ENCODE data around the gene CCDC126. TPM values are rescaled to one million over a fixed set of nuclear protein-coding genes. Genes with fewer than 3 reads are reported as not detected.

The CCDC126 gene
- total and polyA plus RNA-seq, 10 of the 15 experiments (the other 5 are each of a cell fraction or from before 2014, with no cell fraction given) = 10.9 to 49.9 (median 24.1) TPM

- in situ Hi-C loops (cut with MboI) (no loop called here), intact Hi-C loops (cut with micrococcal nuclease; ENCODE audit: unreplicated experiment) (no loop called here)
- Histone ChIP-seq H3K4me3 (no peak overlapping the region), H3K79me2 (ENCODE audit: control insufficient read depth, insufficient read depth, low read length) (no peaks in the 10 kb centered on the region), H3K27ac (ENCODE audit: control insufficient read depth, insufficient read depth) (no peak overlapping the region), H3K4me1 (ENCODE audit: control insufficient read depth, insufficient read depth, low read length) (no peaks in the 10 kb centered on the region), H3K9me3 (replicated peaks; ENCODE audit: control insufficient read depth, insufficient read depth, low read length) (peaks cover 7% of the 10 kb centered on the region; the same call in 2 of the 3 replicates), H3K36me3 (ENCODE audit: control insufficient read depth in 2 of 2, insufficient read depth in 2 of 2, low read length in 1 of 2) (no peaks in the 10 kb centered on the region), H4K20me1 (ENCODE audit: control insufficient read depth, insufficient read depth) (no peaks in the 10 kb centered on the region), H2AFZ (ENCODE audit: control insufficient read depth, low read depth, low read length) (no peak overlapping the region), H3K4me2 (ENCODE audit: control insufficient read depth, insufficient read depth) (no peak overlapping the region), H3K9ac (ENCODE audit: control insufficient read depth, insufficient read depth, low read length) (no peak overlapping the region), H3K27me3 (replicated peaks in 1 of 2; ENCODE audit: control insufficient read depth in 2 of 2, insufficient read depth in 2 of 2, low read length in 1 of 2) (no peaks in the 10 kb centered on the region)
- ChIA-PET RAD21 (ENCODE audit: unreplicated experiment) (interaction anchor here (1.6 kb wide), 1 partner anchor 10 kb away, joined by 4 read pairs; no protein-coding TSS in a partner anchor), SMC1A (ENCODE audit: uncharacterized antibody, unreplicated experiment) (interaction anchor here (1.0 kb wide), 2 partner anchors 36 to 104 kb away, joined by 3 to 4 read pairs; no protein-coding TSS in a partner anchor), POLR2A (no interaction called here), CTCF (no interaction called here)
- no peak for FAIRE-seq
- 44% methylated on average over 8 of the region's 8 CpGs for WGBS (ENCODE audit: insufficient coverage, insufficient replicate concordance, low lambda C conversion rate, missing lambda C conversion rate)
- no peak for ATAC-seq
- BruUV-seq (replicated peaks) = no TSS peak
- DNase-seq (ENCODE audit: low read depth, low spot score) = no peak
- TF ChIP-seq HCFC1 (IDR thresholded peaks at IDR 0.05; ENCODE audit: low read length) = no peak
- no peak for TF ChIP-seq MXI1 (IDR thresholded peaks at IDR 0.05; ENCODE audit: low read depth, low read length)
- no peak for TF ChIP-seq PKNOX1 (IDR thresholded peaks at IDR 0.05)
- no peak for TF ChIP-seq YY1 (IDR thresholded peaks at IDR 0.05; ENCODE audit: low read depth, low read length)
- TF ChIP-seq NBN (IDR thresholded peaks at IDR 0.05) = no peak
- TF ChIP-seq TBL1XR1 (IDR thresholded peaks at IDR 0.05; ENCODE audit: low read depth, low read length) = no peak
- TF ChIP-seq CEBPB (IDR thresholded peaks at IDR 0.05; ENCODE audit: borderline replicate concordance in 1 of 2, low read depth in 2 of 2, low read length in 2 of 2) = no peak
- no peak for TF ChIP-seq CBX3 (IDR thresholded peaks at IDR 0.05; ENCODE audit: borderline replicate concordance, low read depth)
- TF ChIP-seq ESRRA (IDR thresholded peaks at IDR 0.05; ENCODE audit: low read length) = no peak
- TF ChIP-seq STAT3 (IDR thresholded peaks at IDR 0.05; ENCODE audit: low read depth, low read length) = no peak
- TF ChIP-seq ATF3 (IDR thresholded peaks at IDR 0.05; ENCODE audit: borderline replicate concordance, extremely low read depth, low read depth, low read length) = no peak
- no peak for TF ChIP-seq HDAC6 (IDR thresholded peaks at IDR 0.05; ENCODE audit: unreplicated experiment)
- no peak for TF ChIP-seq NR2C2 (IDR thresholded peaks at IDR 0.05; ENCODE audit: borderline replicate concordance, control insufficient read depth, insufficient read length, low read depth)
- TF ChIP-seq BMI1 (IDR thresholded peaks at IDR 0.05; ENCODE audit: borderline replicate concordance) = no peak
- TF ChIP-seq BACH1 (IDR thresholded peaks at IDR 0.05; ENCODE audit: borderline replicate concordance) = no peak
- TF ChIP-seq ZNF687 (IDR thresholded peaks at IDR 0.05) = no peak
Observed at GRCh38 chr7:23662124-23662983, 65.2 kb downstream of the CCDC126 start.
